Coronary artery (tissue), 2 donors: ENCODE measurements around the gene ADAMTS14.

ENCODE experiments used
- DNase-seq: peaks from one replicate; pipeline ENCODE4 v3.0.0-alpha.2; 2017; ENCODE audit warnings: low spot score
- H3K27ac ChIP-seq, 2 donors: fragments of 200-600 bp; sonication (generic); one replicate each; pipeline ENCODE4 v1.5.1; 2016 to 2019
- H3K4me3 ChIP-seq: fragments of 200-600 bp; sonication (generic); 2 replicates; pipeline ENCODE4 v1.5.1; 2016; ENCODE audit warnings: mild to moderate bottlenecking, moderate library complexity
- TF ChIP-seq, protein P1 (sequence below): fragments of 200-600 bp; sonication (generic); IDR thresholded peaks from one replicate; pipeline ENCODE4 v1.5.1; 2019; ENCODE audit warnings: antibody characterized with exemption

ADAMTS14 gene

DNA sequence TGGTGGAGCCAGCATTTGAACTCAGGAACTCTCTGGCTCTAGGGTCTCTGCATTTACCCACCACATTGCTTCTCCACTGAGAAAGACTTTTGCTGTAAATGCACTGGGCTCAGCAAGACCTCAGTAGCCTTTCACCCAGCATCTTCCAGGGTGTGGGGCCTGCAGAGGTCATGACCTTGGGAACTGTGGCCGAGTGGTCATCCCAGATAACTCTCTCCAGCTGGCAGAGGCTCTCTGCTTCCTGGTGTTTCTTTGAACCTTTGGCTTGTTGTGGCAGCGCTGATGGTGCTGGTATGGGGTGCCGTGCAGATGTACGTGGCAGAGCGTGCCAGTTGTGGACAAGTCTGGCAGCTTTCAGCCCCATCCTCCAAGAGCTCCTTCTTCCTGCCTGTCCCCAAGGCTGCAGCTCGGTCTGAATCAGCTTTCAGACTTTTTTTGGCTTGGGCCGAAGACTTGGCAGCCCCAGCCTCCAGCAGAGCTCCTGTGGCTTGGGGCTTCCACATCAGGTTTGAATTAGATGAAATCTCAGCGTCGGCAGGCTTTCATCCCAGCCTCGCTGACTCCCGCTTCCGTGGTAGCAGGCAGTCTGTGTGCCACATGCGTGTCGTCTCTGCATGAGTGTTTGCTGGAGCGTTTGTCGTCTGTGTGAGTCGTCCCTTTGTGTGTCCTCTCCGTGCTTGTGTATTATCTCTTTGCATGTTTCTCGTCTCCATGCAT is 21.5 kb downstream of the ADAMTS14 start:
- no peak overlapping the region for H3K4me3 ChIP-seq
- no peak for DNase-seq
- TF ChIP-seq, protein P1, sequence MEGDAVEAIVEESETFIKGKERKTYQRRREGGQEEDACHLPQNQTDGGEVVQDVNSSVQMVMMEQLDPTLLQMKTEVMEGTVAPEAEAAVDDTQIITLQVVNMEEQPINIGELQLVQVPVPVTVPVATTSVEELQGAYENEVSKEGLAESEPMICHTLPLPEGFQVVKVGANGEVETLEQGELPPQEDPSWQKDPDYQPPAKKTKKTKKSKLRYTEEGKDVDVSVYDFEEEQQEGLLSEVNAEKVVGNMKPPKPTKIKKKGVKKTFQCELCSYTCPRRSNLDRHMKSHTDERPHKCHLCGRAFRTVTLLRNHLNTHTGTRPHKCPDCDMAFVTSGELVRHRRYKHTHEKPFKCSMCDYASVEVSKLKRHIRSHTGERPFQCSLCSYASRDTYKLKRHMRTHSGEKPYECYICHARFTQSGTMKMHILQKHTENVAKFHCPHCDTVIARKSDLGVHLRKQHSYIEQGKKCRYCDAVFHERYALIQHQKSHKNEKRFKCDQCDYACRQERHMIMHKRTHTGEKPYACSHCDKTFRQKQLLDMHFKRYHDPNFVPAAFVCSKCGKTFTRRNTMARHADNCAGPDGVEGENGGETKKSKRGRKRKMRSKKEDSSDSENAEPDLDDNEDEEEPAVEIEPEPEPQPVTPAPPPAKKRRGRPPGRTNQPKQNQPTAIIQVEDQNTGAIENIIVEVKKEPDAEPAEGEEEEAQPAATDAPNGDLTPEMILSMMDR: no peak
- H3K27ac ChIP-seq: no peak overlapping the region

DNA sequence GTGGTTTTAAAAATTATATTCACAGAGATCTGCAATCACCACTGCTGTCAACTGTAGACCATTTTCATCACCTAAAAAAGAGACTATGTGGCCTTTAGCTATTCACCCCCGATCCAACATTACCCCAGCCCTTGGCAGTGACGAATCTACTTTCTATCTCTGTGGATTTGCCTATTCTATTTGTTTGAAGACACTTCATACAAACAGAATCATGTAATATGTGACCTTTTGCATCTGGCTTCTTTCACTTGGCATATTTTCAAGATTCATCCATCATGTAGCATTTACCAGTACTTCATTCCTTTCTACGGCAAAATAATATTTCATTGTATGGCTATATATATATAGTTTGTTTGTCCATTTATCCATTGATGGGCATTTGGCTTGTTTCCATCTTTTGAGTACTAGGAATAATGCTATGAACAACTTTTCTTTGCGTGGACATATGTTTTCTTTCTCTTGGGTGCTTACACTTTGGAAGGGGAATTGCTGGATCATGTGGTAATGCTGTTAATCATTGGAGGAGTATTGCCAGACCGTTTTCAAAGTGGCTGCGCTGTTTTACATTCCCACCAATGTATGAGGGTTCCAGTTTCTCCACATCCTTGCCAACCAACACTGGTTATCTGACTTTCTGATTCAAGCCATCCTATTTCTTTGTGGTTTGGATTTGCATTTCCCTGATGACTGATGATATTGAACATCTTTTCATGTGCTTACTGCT is 22.3 kb downstream of the ADAMTS14 start:
- no peak for DNase-seq
- Histone ChIP-seq H3K27ac (no peak overlapping the region), H3K4me3 (no peak overlapping the region)
- TF ChIP-seq, protein P1: no peak

DNA sequence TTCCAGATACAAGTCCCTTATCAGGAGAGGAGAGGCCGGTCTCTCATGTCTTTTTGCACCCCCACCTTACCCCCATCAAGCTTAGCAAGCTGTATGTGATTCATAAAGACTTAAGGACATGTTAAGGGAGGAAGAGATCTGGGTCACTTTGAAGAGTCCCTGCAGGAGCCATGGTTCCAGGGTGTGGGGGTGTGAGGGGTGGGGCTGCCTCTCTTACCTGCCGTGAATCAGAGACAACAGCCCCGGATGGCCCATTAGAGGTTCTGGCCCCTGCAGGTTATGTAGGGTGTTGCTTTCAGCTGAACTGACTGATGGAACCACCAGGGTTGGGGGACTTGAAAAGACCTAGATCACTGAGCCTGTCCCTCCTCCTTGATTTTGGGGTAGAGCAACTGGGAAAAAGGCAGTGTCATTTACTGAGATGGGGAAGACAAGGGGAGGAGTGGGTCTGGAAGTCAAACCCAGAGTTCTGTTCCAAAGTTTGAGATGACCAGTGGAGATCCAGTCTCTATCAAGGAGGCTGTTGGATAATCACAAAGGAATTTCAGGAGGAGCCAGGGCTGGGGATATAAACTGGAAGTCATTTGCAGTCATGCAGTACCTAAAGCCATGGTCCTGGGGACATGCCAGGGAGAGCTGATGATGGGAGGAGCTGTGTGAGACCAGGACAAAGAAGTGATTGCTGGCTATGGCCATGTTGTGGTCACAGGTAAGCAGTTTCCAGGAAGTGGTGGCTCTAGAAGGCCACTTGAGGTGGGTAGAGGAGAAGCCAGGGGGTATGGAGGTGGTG is 23.1 kb downstream of the ADAMTS14 start:
- Histone ChIP-seq H3K27ac (no peak overlapping the region), H3K4me3 (no peak overlapping the region)
- TF ChIP-seq, protein P1: no peak
- DNase-seq: no peak

DNA sequence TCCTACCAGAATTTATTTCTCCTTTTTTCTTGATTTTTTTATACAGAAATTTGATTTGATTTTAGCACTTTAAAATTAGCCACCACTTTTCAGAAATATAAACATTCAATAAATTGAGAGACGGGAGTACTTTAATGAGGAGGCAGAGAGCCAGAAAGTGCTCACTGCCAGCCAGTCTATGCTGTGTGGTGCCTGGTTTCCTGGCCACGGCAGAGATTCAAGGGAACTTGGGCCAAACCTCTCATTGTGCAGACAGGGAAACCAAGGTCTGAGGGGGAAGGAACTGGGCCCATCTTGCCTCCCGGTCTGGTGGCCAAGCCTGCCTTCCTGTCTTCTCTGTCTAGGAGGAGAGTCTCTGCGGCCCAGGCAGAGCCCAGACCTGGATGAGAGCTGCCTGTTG is 25.9 kb downstream of the ADAMTS14 start:
- no peak overlapping the region for H3K27ac ChIP-seq
- TF ChIP-seq, protein P1: no peak
- no peak overlapping the region for H3K4me3 ChIP-seq
- DNase-seq: no peak

DNA sequence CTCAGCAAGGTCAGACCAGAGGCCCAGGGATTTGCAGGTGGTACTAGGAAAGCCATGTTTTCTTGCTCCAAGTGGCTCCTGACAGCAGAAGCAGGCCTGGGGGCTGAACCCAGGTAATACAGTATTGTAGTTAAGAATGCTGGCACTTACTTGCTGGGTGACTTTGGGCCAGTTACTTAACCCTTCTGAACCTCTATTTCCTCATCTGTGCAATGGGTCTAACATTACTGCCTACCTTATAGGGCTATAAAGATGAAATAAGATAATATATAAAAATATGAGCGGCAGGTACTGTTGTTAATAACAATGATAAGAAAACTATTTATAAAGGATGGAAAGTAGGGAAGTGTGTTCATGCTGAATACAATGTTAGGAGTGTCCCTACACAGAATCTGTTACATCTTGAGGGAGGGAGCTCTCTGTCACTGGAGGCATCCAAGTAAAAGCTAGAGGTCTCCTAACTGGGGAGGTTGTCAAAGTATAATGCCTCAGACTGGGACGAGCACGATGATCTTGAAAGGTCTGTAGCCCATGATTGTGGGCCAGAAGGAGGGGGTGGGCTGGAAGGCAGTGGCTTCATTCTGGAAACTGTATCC is 26.9 kb downstream of the ADAMTS14 start:
- DNase-seq: no peak
- TF ChIP-seq, protein P1: no peak
- Histone ChIP-seq H3K27ac (no peak overlapping the region), H3K4me3 (no peak overlapping the region)

DNA sequence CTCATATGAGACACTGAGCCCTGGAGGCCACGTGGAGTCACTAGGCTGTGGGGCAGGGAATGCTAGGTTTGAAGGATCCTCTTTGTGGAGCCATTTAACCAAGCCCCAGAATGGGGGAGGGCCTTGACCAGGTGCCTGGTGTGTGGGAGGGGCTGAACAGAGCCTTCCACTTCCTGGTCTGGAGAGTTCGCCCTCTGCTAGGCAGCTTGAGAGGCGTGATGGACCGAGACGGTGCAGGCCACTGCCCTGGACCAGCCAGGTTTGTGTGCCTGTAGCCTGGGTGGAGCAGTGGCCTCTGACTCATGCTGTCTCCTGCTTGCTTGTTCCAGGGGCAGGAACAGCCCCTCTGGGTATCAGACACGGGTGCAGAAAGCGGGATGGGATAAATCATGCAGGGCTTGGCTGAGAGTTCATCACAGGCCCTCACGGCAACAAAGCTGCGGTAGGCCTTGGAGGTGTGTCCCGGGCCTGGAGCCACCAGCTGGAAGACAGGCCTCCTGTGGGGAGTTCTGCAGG is 27.4 kb downstream of the ADAMTS14 start:
- no peak for DNase-seq
- no peak overlapping the region for H3K27ac ChIP-seq
- TF ChIP-seq, protein P1: no peak
- no peak overlapping the region for H3K4me3 ChIP-seq
